ENCODE results near the gene PAPPA. TPM values are rescaled to one million over a fixed set of nuclear protein-coding genes. Genes with fewer than 3 reads are reported as not detected.
A peak's percentile ranks its signal among the peaks of the same experiment; 100 is the strongest.

PAPPA gene
- total RNA-seq, 4 donors from 2014 or later: 0.70 to 4.1 (median 1.8) TPM

DNA sequence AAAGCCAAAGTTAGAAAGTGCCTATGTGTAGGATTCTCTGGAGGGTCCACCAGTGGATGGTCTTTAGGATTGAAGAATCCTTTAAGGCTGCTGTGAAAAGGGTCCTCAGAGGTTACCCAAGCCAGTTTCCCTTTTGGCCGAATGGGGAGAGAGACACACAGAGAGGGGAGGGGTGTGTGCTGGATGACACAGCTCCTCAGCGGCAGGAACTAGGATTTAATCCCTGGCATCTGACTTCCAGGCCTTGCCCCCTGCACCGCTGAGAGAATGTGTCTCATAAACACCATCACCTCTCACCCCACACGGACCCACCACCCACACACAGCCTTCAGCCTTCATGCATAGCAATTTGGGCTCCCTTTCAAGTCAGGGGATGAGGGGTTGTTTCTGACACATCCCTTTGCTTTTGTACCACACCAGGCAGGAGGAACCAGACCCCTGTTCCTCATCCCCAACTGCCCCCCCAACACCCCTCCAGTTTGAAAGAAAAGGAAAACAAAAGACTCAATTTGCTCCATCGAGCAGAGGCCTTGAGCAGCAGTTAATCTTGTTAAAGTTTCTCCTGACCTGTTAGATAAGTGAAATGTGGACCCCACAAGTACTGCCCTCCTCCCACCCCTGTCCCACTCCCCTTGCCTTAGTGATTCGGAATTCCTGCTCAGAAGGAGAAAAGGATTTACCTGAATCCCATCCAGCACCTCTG lies 4.0 kb downstream of the PAPPA start:
- Histone ChIP-seq H3K27ac (peak overlapping the region in 2 of 4 donors; percentile 51 to 73), H3K9me3 (no peaks in the 10 kb centered on the region), H3K36me3 (no peaks in the 10 kb centered on the region), H3K27me3 (peaks cover 0 to 5% of the 10 kb centered on the region in 2 donors), H3K4me3 (no peak overlapping the region), H3K4me1 (peaks cover 0 to 15% (median 0%) of the 10 kb centered on the region in 4 donors)
- no peak for DNase-seq
- TF ChIP-seq POLR2A (IDR thresholded peaks at IDR 0.05): no peak

DNA sequence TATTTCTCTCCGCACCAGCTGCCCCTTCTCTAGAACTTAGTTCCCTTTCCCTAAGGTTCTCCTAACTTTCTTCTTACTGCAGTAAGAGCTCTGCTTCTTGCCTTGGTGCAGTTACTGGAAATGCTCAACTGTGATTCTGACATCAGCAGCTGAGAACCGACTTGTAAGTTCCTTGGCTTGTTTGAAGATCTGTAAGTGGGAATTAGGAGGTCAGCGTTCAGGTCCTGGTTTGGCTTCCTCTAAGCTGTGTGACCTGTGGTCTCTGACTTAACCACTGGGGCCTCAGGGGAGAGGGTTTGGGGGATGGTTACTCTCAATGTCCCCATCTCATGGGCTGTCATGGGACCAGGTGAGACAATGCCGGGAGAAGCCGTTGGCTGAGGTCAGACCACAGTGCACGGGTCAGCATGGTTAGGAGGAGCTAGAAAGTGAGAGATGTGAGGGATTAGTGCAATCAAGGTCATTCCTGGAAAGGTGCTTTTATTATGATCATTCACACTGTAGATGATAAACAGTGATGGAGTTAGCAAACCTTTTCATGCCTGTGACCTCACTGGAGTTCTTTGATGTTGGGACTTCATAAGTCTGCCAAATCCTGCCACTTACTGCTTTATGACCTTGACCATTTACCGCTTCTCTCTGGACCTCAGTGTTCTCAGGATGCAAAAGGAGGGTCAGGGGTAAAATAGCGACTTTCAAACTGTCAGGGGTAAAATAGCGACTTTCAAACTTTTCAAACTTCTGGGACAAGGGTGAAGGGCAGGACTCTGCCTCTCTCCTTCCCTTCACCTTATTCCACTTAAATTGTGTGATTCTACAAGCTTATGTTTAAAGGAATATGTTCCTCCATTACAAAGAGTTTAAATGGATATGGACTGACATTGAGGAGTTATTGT lies 7.3 kb downstream of the PAPPA start:
- TF ChIP-seq POLR2A (IDR thresholded peaks at IDR 0.05): no peak
- TF ChIP-seq, protein P1, sequence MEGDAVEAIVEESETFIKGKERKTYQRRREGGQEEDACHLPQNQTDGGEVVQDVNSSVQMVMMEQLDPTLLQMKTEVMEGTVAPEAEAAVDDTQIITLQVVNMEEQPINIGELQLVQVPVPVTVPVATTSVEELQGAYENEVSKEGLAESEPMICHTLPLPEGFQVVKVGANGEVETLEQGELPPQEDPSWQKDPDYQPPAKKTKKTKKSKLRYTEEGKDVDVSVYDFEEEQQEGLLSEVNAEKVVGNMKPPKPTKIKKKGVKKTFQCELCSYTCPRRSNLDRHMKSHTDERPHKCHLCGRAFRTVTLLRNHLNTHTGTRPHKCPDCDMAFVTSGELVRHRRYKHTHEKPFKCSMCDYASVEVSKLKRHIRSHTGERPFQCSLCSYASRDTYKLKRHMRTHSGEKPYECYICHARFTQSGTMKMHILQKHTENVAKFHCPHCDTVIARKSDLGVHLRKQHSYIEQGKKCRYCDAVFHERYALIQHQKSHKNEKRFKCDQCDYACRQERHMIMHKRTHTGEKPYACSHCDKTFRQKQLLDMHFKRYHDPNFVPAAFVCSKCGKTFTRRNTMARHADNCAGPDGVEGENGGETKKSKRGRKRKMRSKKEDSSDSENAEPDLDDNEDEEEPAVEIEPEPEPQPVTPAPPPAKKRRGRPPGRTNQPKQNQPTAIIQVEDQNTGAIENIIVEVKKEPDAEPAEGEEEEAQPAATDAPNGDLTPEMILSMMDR (IDR thresholded peaks at IDR 0.05): no peak
- Histone ChIP-seq H3K4me3 (no peak overlapping the region), H3K27ac (no peak overlapping the region), H3K4me1 (peaks cover 0 to 4% (median 0%) of the 10 kb centered on the region in 4 donors), H3K9me3 (no peaks in the 10 kb centered on the region), H3K36me3 (no peaks in the 10 kb centered on the region), H3K27me3 (no peaks in the 10 kb centered on the region)
- no peak for DNase-seq

DNA sequence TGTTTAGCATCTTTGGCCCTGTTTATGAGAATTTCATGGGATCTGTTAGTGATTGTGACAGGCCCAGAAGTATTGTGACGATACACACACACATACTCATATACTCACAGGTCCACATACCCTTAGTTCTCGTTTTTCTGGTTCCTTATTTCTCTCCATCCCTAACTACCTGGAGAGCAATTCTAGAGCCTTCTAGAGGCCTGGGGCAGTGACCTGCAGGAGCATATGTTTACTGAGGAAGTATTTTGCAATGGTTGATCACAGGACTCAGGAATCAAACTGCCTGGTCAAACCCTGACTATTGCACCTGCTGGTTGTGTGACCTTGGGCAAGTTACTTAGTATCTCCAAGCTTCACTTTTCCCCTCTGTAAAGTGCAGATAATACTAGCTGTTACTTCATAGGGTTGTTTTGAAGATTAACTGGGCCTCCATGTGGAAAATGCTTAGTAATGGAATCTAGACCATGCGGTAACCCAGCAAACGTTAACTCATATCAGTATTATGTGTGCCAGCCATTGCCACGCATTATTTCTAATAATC lies 8.7 kb downstream of the PAPPA start:
- Histone ChIP-seq H3K27me3 (no peaks in the 10 kb centered on the region), H3K27ac (no peak overlapping the region)
- TF ChIP-seq, protein P1 (IDR thresholded peaks at IDR 0.05): no peak
- no peak for TF ChIP-seq POLR2A (IDR thresholded peaks at IDR 0.05)

DNA sequence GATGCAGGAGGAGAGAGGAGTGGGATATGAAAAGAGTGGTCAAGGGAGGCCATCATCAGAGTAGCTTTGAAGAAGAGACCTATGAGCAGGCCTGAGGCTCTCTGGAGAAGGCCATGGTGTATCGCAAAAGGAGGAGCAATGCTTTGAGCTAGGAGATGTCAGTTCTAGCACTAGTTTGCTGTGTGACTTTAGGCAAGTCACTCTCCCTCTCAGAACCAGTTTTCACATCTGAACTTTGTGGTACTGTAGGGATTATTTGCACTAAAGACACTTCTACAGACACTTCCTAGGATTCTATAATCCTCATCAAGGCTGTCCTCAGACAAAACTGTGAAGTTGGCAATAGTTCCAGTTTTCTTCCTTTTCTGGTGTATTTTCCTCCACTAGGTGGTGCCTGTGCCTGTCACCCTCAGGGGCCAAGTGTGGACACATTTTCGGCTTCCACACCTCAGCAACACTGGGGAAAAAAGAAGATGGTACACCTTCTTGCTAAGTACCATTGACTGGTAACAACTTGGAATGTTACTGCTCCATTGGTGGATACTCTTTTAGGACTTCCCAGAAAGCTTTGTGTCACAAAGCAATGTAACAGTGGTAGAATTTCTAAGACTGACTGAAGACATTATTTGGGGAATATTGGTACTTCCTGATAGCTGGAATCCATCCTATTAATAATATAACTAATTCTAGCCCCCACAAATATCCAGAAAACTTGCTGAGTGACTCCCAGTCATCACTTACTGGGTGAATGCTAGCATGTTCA lies 9.9 kb downstream of the PAPPA start:
- no peak overlapping the region for H3K4me3 ChIP-seq
- no peaks in the 10 kb centered on the region for H3K36me3 ChIP-seq
- H3K27ac ChIP-seq: no peak overlapping the region
- no peaks in the 10 kb centered on the region for H3K4me1 ChIP-seq
- no peaks in the 10 kb centered on the region for H3K27me3 ChIP-seq
- no peaks in the 10 kb centered on the region for H3K9me3 ChIP-seq
- no peak for DNase-seq
- no peak for TF ChIP-seq POLR2A (IDR thresholded peaks at IDR 0.05)
- TF ChIP-seq, protein P1 (IDR thresholded peaks at IDR 0.05): peak in 3 of 6 experiments; percentile 11 to 35 (median 32)

More for the DNA sequence above, 8.7 kb downstream of the PAPPA start:
- Histone ChIP-seq H3K4me1 (no peaks in the 10 kb centered on the region), H3K36me3 (no peaks in the 10 kb centered on the region), H3K4me3 (no peak overlapping the region), H3K9me3 (no peaks in the 10 kb centered on the region)
- DNase-seq: no peak

DNA sequence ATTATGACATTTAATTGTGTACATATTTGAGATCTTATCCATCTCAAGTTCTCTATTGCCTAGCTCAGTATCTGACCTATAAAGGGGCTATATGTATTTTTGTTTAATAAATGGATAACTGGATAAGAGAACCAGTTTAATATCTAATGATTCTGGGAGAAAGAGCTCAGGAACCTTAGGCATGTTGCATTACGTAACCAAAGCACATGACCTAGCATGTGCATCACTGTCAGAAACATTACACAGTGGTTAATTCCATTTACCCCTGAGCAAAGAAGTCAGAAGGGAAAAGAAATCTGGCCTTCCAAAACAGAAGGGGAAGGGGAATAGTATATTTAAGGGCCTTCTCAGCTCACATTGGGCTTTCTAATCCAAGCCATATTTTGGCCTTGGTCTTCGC lies 12.3 kb downstream of the PAPPA start:
- Histone ChIP-seq H3K4me1 (no peaks in the 10 kb centered on the region), H3K27me3 (no peaks in the 10 kb centered on the region), H3K36me3 (no peaks in the 10 kb centered on the region), H3K27ac (no peak overlapping the region), H3K9me3 (no peaks in the 10 kb centered on the region), H3K4me3 (no peak overlapping the region)
- DNase-seq: no peak
- TF ChIP-seq, protein P1 (IDR thresholded peaks at IDR 0.05): no peak

Data from Peyer's patch (tissue), 4 donors.